GM12878 (cell line): ENCODE data around the gene OR13A1. TPM values are rescaled to one million over a fixed set of nuclear protein-coding genes. Genes with fewer than 3 reads are reported as not detected.
"Not testable (repeated sequence)": the region's sequence is repeated elsewhere in the genome, so short reads cannot be mapped to it uniquely, and the experiment has no call there.

Experiments
- ATAC-seq: fragments of 200-7000 bp; cut with Tn5 transposase; 3 replicates; pipeline ENCODE4 v1.9.1; 2020; ENCODE audit warnings: mild to moderate bottlenecking, moderate library complexity
- BruUV-seq: library from RNA; stranded (reverse); fragments of 400-500 nt; replicated peaks from 2 replicates; lab custom pipeline; 2021; lab: Mats Ljungman, UMichigan
- CTCF ChIA-PET: fragments of 300-600 bp; sonication (Branson Sonifier 250); formaldehyde crosslinking; extraction: SDS; loops from one replicate; lab custom pipeline; 2021; ENCODE audit warnings: inconsistent platforms; lab: Yijun Ruan, JAX
- POLR2A ChIA-PET: fragments of 350-600 bp; formaldehyde crosslinking; extraction: SDS; loops from one replicate; lab custom pipeline; 2021; ENCODE audit warnings: inconsistent platforms; lab: Charles Lee
- RAD21 ChIA-PET: fragments of 300-600 bp; sonication (Branson Sonifier 250); formaldehyde crosslinking; loops from one replicate; lab custom pipeline; 2023; ENCODE audit warnings: antibody characterized with exemption; ENCODE audit not compliant: unreplicated experiment; lab: Charles Lee
- SMC1A ChIA-PET: fragments of 300-600 bp; sonication (Branson Sonifier 250); formaldehyde crosslinking; loops from one replicate; lab custom pipeline; 2023; ENCODE audit not compliant: unreplicated experiment, uncharacterized antibody; lab: Charles Lee
- DNase-seq: peaks from one replicate; pipeline ENCODE4 v3.0.0-alpha.2; 2011; ENCODE audit warnings: low read depth, low spot score
- FAIRE-seq: peaks from 3 replicates; lab custom pipeline; 2011; peaks lifted over from hg19 to GRCh38; lab: Jason Lieb, UNC
- H2AFZ ChIP-seq: 2 replicates; pipeline ENCODE4 v1.6.0; 2011; ENCODE audit warnings: low read depth, low read length, control low read depth; ENCODE audit not compliant: control insufficient read depth
- H3K27ac ChIP-seq: 2 replicates; pipeline ENCODE4 v1.5.1; 2011; ENCODE audit warnings: control low read depth; ENCODE audit not compliant: control insufficient read depth, insufficient read depth
- H3K27me3 ChIP-seq, 2 experiments: replicated peaks in 1 of 2; 2 replicates each; pipeline versions ENCODE4 v1.6.0 to v1.6.1; 2011; ENCODE audit warnings: low read length in 1 of 2; ENCODE audit not compliant: control insufficient read depth in 2 of 2, insufficient read depth in 2 of 2
- H3K36me3 ChIP-seq, 2 experiments: 2 replicates each; pipeline ENCODE4 v1.5.1; 2011; ENCODE audit warnings: low read length in 1 of 2; ENCODE audit not compliant: control insufficient read depth in 2 of 2, insufficient read depth in 2 of 2
- H3K4me1 ChIP-seq: 2 replicates; pipeline ENCODE4 v1.6.1; 2011; ENCODE audit warnings: mild to moderate bottlenecking, low read length, moderate library complexity, mixed read lengths; ENCODE audit not compliant: control insufficient read depth, insufficient read depth
- H3K4me2 ChIP-seq: 2 replicates; pipeline ENCODE4 v1.6.0; 2011; ENCODE audit warnings: control low read depth; ENCODE audit not compliant: control insufficient read depth, insufficient read depth
- H3K4me3 ChIP-seq: fragments of 200-600 bp; sonication (generic); 2 replicates; pipeline ENCODE4 v1.5.1; 2016
- H3K79me2 ChIP-seq: 2 replicates; pipeline ENCODE4 v1.6.0; 2011; ENCODE audit warnings: low read length; ENCODE audit not compliant: control insufficient read depth, insufficient read depth
- H3K9ac ChIP-seq: 2 replicates; pipeline ENCODE4 v1.8.0; 2011; ENCODE audit warnings: low read length, control low read depth, mixed read lengths; ENCODE audit not compliant: control insufficient read depth, insufficient read depth
- H3K9me3 ChIP-seq: replicated peaks from 3 replicates; pipeline ENCODE4 v1.5.1; 2011; ENCODE audit warnings: mild to moderate bottlenecking, low read length; ENCODE audit not compliant: control insufficient read depth, insufficient read depth
- H4K20me1 ChIP-seq: 2 replicates; pipeline ENCODE4 v1.6.0; 2011; ENCODE audit not compliant: control insufficient read depth, insufficient read depth
- WGBS: methylation state at CpG from one replicate; pipeline ENCODE4 v1.1.6; 2016; ENCODE audit warnings: low lambda C conversion rate; ENCODE audit not compliant: insufficient replicate concordance, insufficient coverage; ENCODE audit errors: missing lambda C conversion rate; 5-methylcytosine and 5-hydroxymethylcytosine counted together
- in situ Hi-C: fragments of 300-500 bp; cut with MboI; formaldehyde crosslinking; loops from 9 replicates; pipeline ENCODE4 v1.14.3; 2018; ENCODE audit warnings: mixed read lengths
- intact Hi-C: fragments of 100-400 bp; cut with micrococcal nuclease; formaldehyde crosslinking; loops from one replicate; pipeline ENCODE4 v1.14.2; 2022; ENCODE audit not compliant: unreplicated experiment
- polyA plus RNA-seq, 11 experiments: library from polyadenylated mRNA; depleted of rRNA in 4 of 11; unstranded in 6 of 11; stranded (reverse) in 5 of 11; fragments of >200 nt; fragmentation: Nextera tagmentation in 4 of 11; fragmentation: Illumina TruSeq in 1 of 11; extraction: Ambion mirVana in 4 of 11; extraction: Trizol in 1 of 11; gene quantifications; 1 replicate in 1 of 11; 2 replicates in 10 of 11; pipeline versions ENCODE4 v1.2.1 to v1.2.3, GENCODE V29; 2011 to 2016; ENCODE audit warnings: inconsistent platforms in 2 of 11, missing spikeins in 2 of 11, low read depth in 1 of 11
- total RNA-seq, 4 experiments: library from RNA; depleted of rRNA in 3 of 4; stranded (reverse); fragments of >200 nt in 3 of 4; fragmentation: Illumina TruSeq in 1 of 4; extraction: Trizol in 1 of 4; gene quantifications; 2 replicates each; pipeline versions ENCODE4 v1.2.1 to v1.2.3, GENCODE V29; 2013 to 2021

Gene OR13A1
- total and polyA plus RNA-seq, 10 of the 15 experiments (the other 5 are each of a cell fraction or from before 2014, with no cell fraction given), result 0.14 to 0.56 (median 0.27) TPM; not detected in 1

DNA sequence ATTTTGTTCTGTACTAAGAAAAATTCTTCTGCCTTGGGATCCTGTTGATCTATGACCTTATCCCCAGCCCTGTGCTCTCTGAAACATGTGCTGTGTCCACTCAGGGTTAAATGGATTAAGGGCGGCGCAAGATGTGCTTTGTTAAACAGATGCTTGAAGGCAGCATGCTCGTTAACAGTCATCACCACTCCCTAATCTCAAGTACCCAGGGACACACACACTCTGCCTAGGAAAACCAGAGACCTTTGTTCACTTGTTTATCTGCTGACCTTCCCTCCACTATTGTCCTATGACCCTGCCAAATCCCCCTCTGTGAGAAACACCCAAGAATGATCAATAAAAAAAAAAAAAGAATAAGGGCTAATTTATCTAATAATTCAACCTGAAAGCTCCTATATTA lies 54.8 kb downstream of the OR13A1 start:
- FAIRE-seq, H3K4me1 ChIP-seq, intact Hi-C loops, POLR2A ChIA-PET, BruUV-seq, H3K9ac ChIP-seq, in situ Hi-C loops, RAD21 ChIA-PET, DNase-seq, H3K27me3 ChIP-seq, H3K36me3 ChIP-seq, H3K27ac ChIP-seq, H3K4me2 ChIP-seq, CTCF ChIA-PET, SMC1A ChIA-PET, H4K20me1 ChIP-seq, H3K4me3 ChIP-seq, H3K9me3 ChIP-seq, ATAC-seq, H2AFZ ChIP-seq, H3K79me2 ChIP-seq: not testable (repeated sequence)
- 64% methylated on average over 3 of the region's 3 CpGs for WGBS

- H3K9ac ChIP-seq, in situ Hi-C loops, H3K4me3 ChIP-seq, H2AFZ ChIP-seq, intact Hi-C loops, SMC1A ChIA-PET, POLR2A ChIA-PET, H3K36me3 ChIP-seq, RAD21 ChIA-PET, CTCF ChIA-PET, H3K27ac ChIP-seq, H3K4me2 ChIP-seq, BruUV-seq, H4K20me1 ChIP-seq, H3K9me3 ChIP-seq, H3K27me3 ChIP-seq, DNase-seq, ATAC-seq, H3K79me2 ChIP-seq, H3K4me1 ChIP-seq, FAIRE-seq: not testable (repeated sequence)
- 78% methylated on average over 20 of the region's 50 CpGs for WGBS
Observed at GRCh38 chr10:45259786-45260495, 55.5 kb downstream of the OR13A1 start.
